ENCODE data around the gene PYCR2.

Gene PYCR2

GRCh38 chr1:225908013-225908640 lies 15.9 kb downstream of the PYCR2 start:
- no peak overlapping the region for H3K4ac ChIP-seq (ENCODE audit: low read depth, low read length)
- H3K9me3 ChIP-seq (ENCODE audit: insufficient read depth, low read depth, low read length), result peaks cover 2% of the 10 kb centered on the region
- H3K14ac ChIP-seq (ENCODE audit: low read length), result no peak overlapping the region
- no peak overlapping the region for H2BK12ac ChIP-seq (ENCODE audit: low read length)
- peaks cover 0 to 2% of the 10 kb centered on the region in 2 experiments for H3K36me3 ChIP-seq (ENCODE audit: control insufficient read depth in 1 of 2, insufficient read depth in 2 of 2, low read length in 2 of 2)
- no peak overlapping the region for H3K4me3 ChIP-seq (ENCODE audit: low read depth, low read length)
- H3K4me2 ChIP-seq (ENCODE audit: low read length), result no peak overlapping the region
- no peak for DNase-seq
- H3K4me1 ChIP-seq (ENCODE audit: control insufficient read depth in 1 of 2, insufficient read depth in 2 of 2, low read length in 2 of 2), result no peaks in the 10 kb centered on the region
- H3K79me2 ChIP-seq (ENCODE audit: control insufficient read depth, insufficient read depth, low read length, poor library complexity), result no peaks in the 10 kb centered on the region
- H3K18ac ChIP-seq (ENCODE audit: low read length), result no peak overlapping the region
- no peak overlapping the region for H3K9ac ChIP-seq (ENCODE audit: low read length)
- H4K91ac ChIP-seq (ENCODE audit: low read depth, low read length), result no peak overlapping the region
- no peaks in the 10 kb centered on the region for H3K79me1 ChIP-seq (ENCODE audit: low read length)
- no peak overlapping the region for H4K12ac ChIP-seq (ENCODE audit: low read depth, low read length)
- H3K23ac ChIP-seq (ENCODE audit: low read length), result no peak overlapping the region
- no CpG with 5 or more reads among the region's 5 CpGs for WGBS (ENCODE audit: extremely low coverage, insufficient coverage, insufficient read length)
- H2AK5ac ChIP-seq (ENCODE audit: low read length), result no peak overlapping the region
- H2BK5ac ChIP-seq (ENCODE audit: low read depth, low read length, poor library complexity), result no peak overlapping the region
- H2AFZ ChIP-seq (ENCODE audit: insufficient read depth, low read length, poor library complexity), result no peak overlapping the region
- H4K8ac ChIP-seq (ENCODE audit: low read depth, low read length), result no peak overlapping the region
- H3K27ac ChIP-seq (ENCODE audit: low read depth, low read length), result no peak overlapping the region
- H2BK120ac ChIP-seq (ENCODE audit: insufficient read depth, low read length, poor library complexity), result no peak overlapping the region
- no peaks in the 10 kb centered on the region for H3K27me3 ChIP-seq (ENCODE audit: insufficient read depth, low read length)

- H3K4me2 ChIP-seq (ENCODE audit: low read length), result no peak overlapping the region
- no peaks in the 10 kb centered on the region for H3K79me1 ChIP-seq (ENCODE audit: low read length)
- H4K91ac ChIP-seq (ENCODE audit: low read depth, low read length), result no peak overlapping the region
- no peak overlapping the region for H2AK5ac ChIP-seq (ENCODE audit: low read length)
- no peak overlapping the region for H2AFZ ChIP-seq (ENCODE audit: insufficient read depth, low read length, poor library complexity)
- peaks cover 0 to 2% of the 10 kb centered on the region in 2 experiments for H3K36me3 ChIP-seq (ENCODE audit: control insufficient read depth in 1 of 2, insufficient read depth in 2 of 2, low read length in 2 of 2)
- no peaks in the 10 kb centered on the region for H3K4me1 ChIP-seq (ENCODE audit: control insufficient read depth in 1 of 2, insufficient read depth in 2 of 2, low read length in 2 of 2)
- H3K23ac ChIP-seq (ENCODE audit: low read length), result no peak overlapping the region
- no peak overlapping the region for H2BK120ac ChIP-seq (ENCODE audit: insufficient read depth, low read length, poor library complexity)
- no peak overlapping the region for H4K8ac ChIP-seq (ENCODE audit: low read depth, low read length)
- no peak overlapping the region for H2BK12ac ChIP-seq (ENCODE audit: low read length)
- H3K18ac ChIP-seq (ENCODE audit: low read length), result no peak overlapping the region
- no peak overlapping the region for H3K27ac ChIP-seq (ENCODE audit: low read depth, low read length)
- no CpG with 5 or more reads among the region's 7 CpGs for WGBS (ENCODE audit: extremely low coverage, insufficient coverage, insufficient read length)
- no peak overlapping the region for H3K4me3 ChIP-seq (ENCODE audit: low read depth, low read length)
- H2BK5ac ChIP-seq (ENCODE audit: low read depth, low read length, poor library complexity), result no peak overlapping the region
- DNase-seq, result no peak
- H4K12ac ChIP-seq (ENCODE audit: low read depth, low read length), result no peak overlapping the region
- no peaks in the 10 kb centered on the region for H3K79me2 ChIP-seq (ENCODE audit: control insufficient read depth, insufficient read depth, low read length, poor library complexity)
- peaks cover 2% of the 10 kb centered on the region for H3K9me3 ChIP-seq (ENCODE audit: insufficient read depth, low read depth, low read length)
- no peaks in the 10 kb centered on the region for H3K27me3 ChIP-seq (ENCODE audit: insufficient read depth, low read length)
- H3K4ac ChIP-seq (ENCODE audit: low read depth, low read length), result no peak overlapping the region
- H3K14ac ChIP-seq (ENCODE audit: low read length), result no peak overlapping the region
- no peak overlapping the region for H3K9ac ChIP-seq (ENCODE audit: low read length)
Observed at GRCh38 chr1:225907341-225907740, 16.7 kb downstream of the PYCR2 start.

- Histone ChIP-seq H4K12ac (ENCODE audit: low read depth, low read length) (no peak overlapping the region), H3K4me3 (ENCODE audit: low read depth, low read length) (no peak overlapping the region), H3K36me3 (ENCODE audit: control insufficient read depth in 1 of 2, insufficient read depth in 2 of 2, low read length in 2 of 2) (peaks cover 0 to 2% of the 10 kb centered on the region in 2 experiments), H3K4me1 (ENCODE audit: control insufficient read depth in 1 of 2, insufficient read depth in 2 of 2, low read length in 2 of 2) (no peaks in the 10 kb centered on the region), H2BK5ac (ENCODE audit: low read depth, low read length, poor library complexity) (no peak overlapping the region), H3K14ac (ENCODE audit: low read length) (no peak overlapping the region), H3K27ac (ENCODE audit: low read depth, low read length) (no peak overlapping the region), H3K79me1 (ENCODE audit: low read length) (no peaks in the 10 kb centered on the region), H2BK120ac (ENCODE audit: insufficient read depth, low read length, poor library complexity) (no peak overlapping the region), H2BK12ac (ENCODE audit: low read length) (no peak overlapping the region), H3K79me2 (ENCODE audit: control insufficient read depth, insufficient read depth, low read length, poor library complexity) (no peaks in the 10 kb centered on the region), H3K4me2 (ENCODE audit: low read length) (no peak overlapping the region), H3K23ac (ENCODE audit: low read length) (no peak overlapping the region), H2AK5ac (ENCODE audit: low read length) (no peak overlapping the region), H3K4ac (ENCODE audit: low read depth, low read length) (no peak overlapping the region), H3K9me3 (ENCODE audit: insufficient read depth, low read depth, low read length) (peaks cover 2% of the 10 kb centered on the region), H4K8ac (ENCODE audit: low read depth, low read length) (no peak overlapping the region), H3K27me3 (ENCODE audit: insufficient read depth, low read length) (no peaks in the 10 kb centered on the region), H3K18ac (ENCODE audit: low read length) (no peak overlapping the region), H4K91ac (ENCODE audit: low read depth, low read length) (no peak overlapping the region), H2AFZ (ENCODE audit: insufficient read depth, low read length, poor library complexity) (no peak overlapping the region), H3K9ac (ENCODE audit: low read length) (no peak overlapping the region)
- WGBS (ENCODE audit: extremely low coverage, insufficient coverage, insufficient read length), result no CpG with 5 or more reads among the region's 6 CpGs
- DNase-seq, result no peak
Observed at GRCh38 chr1:225906467-225906866, 17.6 kb downstream of the PYCR2 start.

- Histone ChIP-seq H3K27me3 (ENCODE audit: insufficient read depth, low read length) (no peaks in the 10 kb centered on the region), H3K4ac (ENCODE audit: low read depth, low read length) (no peak overlapping the region)
Observed at GRCh38 chr1:225903623-225904022, 20.4 kb downstream of the PYCR2 start.

More at GRCh38 chr1:225903623-225904022, 20.4 kb downstream of the PYCR2 start:
- Histone ChIP-seq H4K91ac (ENCODE audit: low read depth, low read length) (no peak overlapping the region), H3K27ac (ENCODE audit: low read depth, low read length) (no peak overlapping the region), H3K14ac (ENCODE audit: low read length) (no peak overlapping the region), H3K23ac (ENCODE audit: low read length) (no peak overlapping the region), H3K18ac (ENCODE audit: low read length) (no peak overlapping the region), H3K4me1 (ENCODE audit: control insufficient read depth in 1 of 2, insufficient read depth in 2 of 2, low read length in 2 of 2) (no peaks in the 10 kb centered on the region), H3K36me3 (ENCODE audit: control insufficient read depth in 1 of 2, insufficient read depth in 2 of 2, low read length in 2 of 2) (peaks cover 0 to 2% of the 10 kb centered on the region in 2 experiments), H2AFZ (ENCODE audit: insufficient read depth, low read length, poor library complexity) (no peak overlapping the region), H3K4me3 (ENCODE audit: low read depth, low read length) (no peak overlapping the region), H3K4me2 (ENCODE audit: low read length) (no peak overlapping the region), H3K9me3 (ENCODE audit: insufficient read depth, low read depth, low read length) (no peaks in the 10 kb centered on the region), H2BK12ac (ENCODE audit: low read length) (no peak overlapping the region), H3K9ac (ENCODE audit: low read length) (no peak overlapping the region), H4K12ac (ENCODE audit: low read depth, low read length) (no peak overlapping the region), H4K8ac (ENCODE audit: low read depth, low read length) (no peak overlapping the region), H2BK5ac (ENCODE audit: low read depth, low read length, poor library complexity) (no peak overlapping the region), H3K79me1 (ENCODE audit: low read length) (no peaks in the 10 kb centered on the region), H3K79me2 (ENCODE audit: control insufficient read depth, insufficient read depth, low read length, poor library complexity) (no peaks in the 10 kb centered on the region), H2BK120ac (ENCODE audit: insufficient read depth, low read length, poor library complexity) (no peak overlapping the region), H2AK5ac (ENCODE audit: low read length) (no peak overlapping the region)
- no CpG with 5 or more reads among the region's 4 CpGs for WGBS (ENCODE audit: extremely low coverage, insufficient coverage, insufficient read length)
- DNase-seq, result no peak
